ENCODE results near the gene SLC46A1.

SLC46A1 gene

DNA sequence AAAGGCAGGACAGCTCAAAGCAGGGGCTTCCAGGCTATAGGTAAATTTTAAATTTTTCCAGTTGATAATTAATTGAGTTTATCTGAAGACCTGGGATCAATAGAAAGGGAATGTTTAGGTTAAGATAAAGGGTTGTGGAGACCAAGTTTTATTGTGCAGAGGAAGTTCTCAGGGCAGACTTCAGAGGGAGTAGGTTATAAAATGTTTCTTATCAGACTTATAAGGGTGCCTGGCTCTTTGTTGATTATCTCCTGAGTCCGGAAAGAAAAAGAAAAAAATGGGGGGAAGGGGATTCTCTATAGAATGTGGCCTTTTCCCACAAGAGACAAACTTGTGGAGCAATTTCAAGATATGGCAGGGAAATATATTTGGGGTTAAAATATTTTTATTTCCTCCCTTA lies 15.9 kb downstream of the SLC46A1 start:
- TF ChIP-seq LEF1 (IDR thresholded peaks at IDR 0.05; ENCODE audit: borderline replicate concordance), result no peak
- TF ChIP-seq FOXK2 (IDR thresholded peaks at IDR 0.05), result no peak
- TF ChIP-seq ARNT (IDR thresholded peaks at IDR 0.05), result no peak
- TF ChIP-seq HDGF (IDR thresholded peaks at IDR 0.05; ENCODE audit: borderline replicate concordance), result no peak
- TF ChIP-seq FOXA1 (IDR thresholded peaks at IDR 0.05), result no peak
- TF ChIP-seq BHLHE40 (IDR thresholded peaks at IDR 0.05; ENCODE audit: borderline replicate concordance), result no peak
- TF ChIP-seq ELF4 (IDR thresholded peaks at IDR 0.05), result no peak
- no peak for TF ChIP-seq L3MBTL2 (conservative IDR thresholded peaks at IDR 0.05)
- POLR2A ChIA-PET, result no interaction called here
- DNase-seq (ENCODE audit: extremely low spot score), result no peak
- CTCF ChIA-PET, result no interaction called here

DNA sequence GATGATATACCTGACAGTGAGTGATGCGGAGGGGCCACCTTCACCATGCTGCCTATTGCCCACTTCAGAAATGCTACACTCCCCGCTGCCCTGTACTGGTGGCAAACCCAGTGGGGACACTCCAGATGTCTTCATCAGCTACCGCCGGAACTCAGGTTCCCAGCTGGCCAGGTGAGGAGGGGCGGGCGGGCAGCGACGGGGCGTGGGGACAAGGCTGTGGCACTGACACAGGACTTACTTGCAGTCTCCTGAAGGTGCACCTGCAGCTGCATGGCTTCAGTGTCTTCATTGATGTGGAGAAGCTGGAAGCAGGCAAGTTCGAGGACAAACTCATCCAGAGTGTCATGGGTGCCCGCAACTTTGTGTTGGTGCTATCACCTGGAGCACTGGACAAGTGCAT lies 17.9 kb downstream of the SLC46A1 start:
- POLR2A ChIA-PET, result no interaction called here
- TF ChIP-seq FOXA1 (IDR thresholded peaks at IDR 0.05) (no peak), FOXK2 (IDR thresholded peaks at IDR 0.05) (no peak), FOXM1 (IDR thresholded peaks at IDR 0.05; ENCODE audit: borderline replicate concordance) (no peak), ELF4 (IDR thresholded peaks at IDR 0.05) (no peak), HDGF (IDR thresholded peaks at IDR 0.05; ENCODE audit: borderline replicate concordance) (no peak), SUZ12 (IDR thresholded peaks at IDR 0.05) (no peak), SP1 (IDR thresholded peaks at IDR 0.05) (no peak), ARNT (IDR thresholded peaks at IDR 0.05) (no peak), ZNF384 (IDR thresholded peaks at IDR 0.05) (no peak), L3MBTL2 (conservative IDR thresholded peaks at IDR 0.05) (no peak), LEF1 (IDR thresholded peaks at IDR 0.05; ENCODE audit: borderline replicate concordance) (no peak), TARDBP (IDR thresholded peaks at IDR 0.05) (no peak), BHLHE40 (IDR thresholded peaks at IDR 0.05; ENCODE audit: borderline replicate concordance) (no peak), CTBP1 (IDR thresholded peaks at IDR 0.05; ENCODE audit: borderline replicate concordance) (no peak)
- TF ChIP-seq, protein P1, sequence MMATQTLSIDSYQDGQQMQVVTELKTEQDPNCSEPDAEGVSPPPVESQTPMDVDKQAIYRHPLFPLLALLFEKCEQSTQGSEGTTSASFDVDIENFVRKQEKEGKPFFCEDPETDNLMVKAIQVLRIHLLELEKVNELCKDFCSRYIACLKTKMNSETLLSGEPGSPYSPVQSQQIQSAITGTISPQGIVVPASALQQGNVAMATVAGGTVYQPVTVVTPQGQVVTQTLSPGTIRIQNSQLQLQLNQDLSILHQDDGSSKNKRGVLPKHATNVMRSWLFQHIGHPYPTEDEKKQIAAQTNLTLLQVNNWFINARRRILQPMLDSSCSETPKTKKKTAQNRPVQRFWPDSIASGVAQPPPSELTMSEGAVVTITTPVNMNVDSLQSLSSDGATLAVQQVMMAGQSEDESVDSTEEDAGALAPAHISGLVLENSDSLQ (IDR thresholded peaks at IDR 0.05), result no peak
- CTCF ChIA-PET, result no interaction called here
- no peak for DNase-seq (ENCODE audit: extremely low spot score)

DNA sequence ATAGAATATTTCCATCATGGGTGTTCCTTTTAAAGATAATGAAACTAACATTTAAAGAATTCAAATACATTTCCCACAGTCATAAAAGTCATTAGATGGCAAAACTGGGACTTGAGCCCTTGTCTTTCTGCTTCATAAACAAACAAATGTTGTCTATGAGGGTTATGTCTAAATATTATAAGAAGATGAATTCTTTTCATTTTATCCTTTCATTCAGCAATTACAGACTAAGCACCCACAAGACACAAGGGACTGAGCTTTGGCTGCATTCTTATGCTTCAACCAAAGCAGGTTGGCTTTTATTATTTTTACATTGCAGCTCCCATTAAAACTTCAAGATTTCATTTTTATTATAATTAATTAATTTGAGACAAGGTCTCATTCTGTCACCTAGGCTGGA lies 19.6 kb downstream of the SLC46A1 start:
- no peak for DNase-seq (ENCODE audit: extremely low spot score)
- POLR2A ChIA-PET, result interaction anchor here (1.0 to 1.4 kb wide), 2 partner anchors 20 to 51 kb away, joined by 3 to 4 read pairs; partner anchors contain the start of genes IFT20, SLC46A1 and TNFAIP1
- TF ChIP-seq ZNF384 (IDR thresholded peaks at IDR 0.05) (no peak), ARNT (IDR thresholded peaks at IDR 0.05) (no peak), FOXA1 (IDR thresholded peaks at IDR 0.05) (no peak), BHLHE40 (IDR thresholded peaks at IDR 0.05; ENCODE audit: borderline replicate concordance) (no peak), SUZ12 (IDR thresholded peaks at IDR 0.05) (no peak), SP1 (IDR thresholded peaks at IDR 0.05) (no peak), LEF1 (IDR thresholded peaks at IDR 0.05; ENCODE audit: borderline replicate concordance) (no peak), L3MBTL2 (conservative IDR thresholded peaks at IDR 0.05) (no peak)
- TF ChIP-seq, protein P1 (IDR thresholded peaks at IDR 0.05), result no peak
- CTCF ChIA-PET, result interaction anchor here (0.6 kb wide), 1 partner anchor 56 kb away, joined by 3 read pairs; no protein-coding TSS in a partner anchor

DNA sequence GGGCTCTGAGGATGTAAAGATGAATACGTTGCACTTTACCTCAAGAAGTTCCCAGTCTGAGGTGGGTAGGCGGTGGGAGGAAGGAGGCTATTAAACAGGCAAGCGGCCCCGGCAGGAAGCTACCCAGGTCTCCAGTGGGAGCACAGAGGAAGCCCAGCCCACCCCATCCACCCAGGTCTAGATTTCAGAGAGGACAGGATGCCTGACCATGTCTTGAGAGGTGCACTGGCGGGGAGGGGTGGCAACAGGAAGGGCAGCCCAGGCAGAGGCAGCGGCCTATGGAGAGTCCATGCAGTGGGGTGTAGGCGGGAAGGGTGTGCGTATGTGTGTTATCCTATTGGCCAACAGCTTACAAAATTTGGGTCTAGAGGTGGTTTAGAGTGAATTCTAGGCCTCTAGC lies 20.6 kb downstream of the SLC46A1 start:
- DNase-seq (ENCODE audit: extremely low spot score), result no peak
- POLR2A ChIA-PET, result interaction anchor here (0.9 kb wide), 1 partner anchor 11 kb away, joined by 3 read pairs; no protein-coding TSS in a partner anchor
- CTCF ChIA-PET, result no interaction called here
- TF ChIP-seq BHLHE40 (IDR thresholded peaks at IDR 0.05; ENCODE audit: borderline replicate concordance), result no peak
- no peak for TF ChIP-seq FOXK2 (IDR thresholded peaks at IDR 0.05)
- TF ChIP-seq SUZ12 (IDR thresholded peaks at IDR 0.05), result no peak
- no peak for TF ChIP-seq SP1 (IDR thresholded peaks at IDR 0.05)
- no peak for TF ChIP-seq L3MBTL2 (conservative IDR thresholded peaks at IDR 0.05)
- TF ChIP-seq ZNF384 (IDR thresholded peaks at IDR 0.05), result no peak
- no peak for TF ChIP-seq HDGF (IDR thresholded peaks at IDR 0.05; ENCODE audit: borderline replicate concordance)
- no peak for TF ChIP-seq CTBP1 (IDR thresholded peaks at IDR 0.05; ENCODE audit: borderline replicate concordance)
- no peak for TF ChIP-seq LEF1 (IDR thresholded peaks at IDR 0.05; ENCODE audit: borderline replicate concordance)
- TF ChIP-seq, protein P1 (IDR thresholded peaks at IDR 0.05), result no peak
- no peak for TF ChIP-seq FOXM1 (IDR thresholded peaks at IDR 0.05; ENCODE audit: borderline replicate concordance)
- no peak for TF ChIP-seq TARDBP (IDR thresholded peaks at IDR 0.05)
- no peak for TF ChIP-seq ELF4 (IDR thresholded peaks at IDR 0.05)
- no peak for TF ChIP-seq ARNT (IDR thresholded peaks at IDR 0.05)
- no peak for TF ChIP-seq FOXA1 (IDR thresholded peaks at IDR 0.05)

DNA sequence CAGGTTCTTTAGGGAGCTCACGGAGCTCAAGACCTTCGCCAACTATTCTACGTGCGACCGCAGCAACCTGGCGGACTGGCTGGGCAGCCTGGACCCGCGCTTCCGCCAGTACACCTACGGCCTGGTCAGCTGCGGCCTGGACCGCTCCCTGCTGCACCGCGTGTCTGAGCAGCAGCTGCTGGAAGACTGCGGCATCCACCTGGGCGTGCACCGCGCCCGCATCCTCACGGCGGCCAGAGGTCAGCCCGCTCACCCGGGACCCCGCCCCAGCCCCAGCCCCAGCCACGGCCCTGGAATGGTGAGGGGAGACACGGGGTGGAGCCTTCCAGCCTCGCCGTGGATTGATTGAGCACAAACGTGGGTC lies 21.0 kb downstream of the SLC46A1 start:
- ChIA-PET CTCF (interaction anchor here (0.6 kb wide), 1 partner anchor 60 kb away, joined by 3 read pairs; no protein-coding TSS in a partner anchor), POLR2A (interaction anchor here (0.9 kb wide), 1 partner anchor 11 kb away, joined by 3 read pairs; no protein-coding TSS in a partner anchor)
- no peak for TF ChIP-seq TARDBP (IDR thresholded peaks at IDR 0.05)
- no peak for TF ChIP-seq FOXA1 (IDR thresholded peaks at IDR 0.05)
- no peak for DNase-seq (ENCODE audit: extremely low spot score)

DNA sequence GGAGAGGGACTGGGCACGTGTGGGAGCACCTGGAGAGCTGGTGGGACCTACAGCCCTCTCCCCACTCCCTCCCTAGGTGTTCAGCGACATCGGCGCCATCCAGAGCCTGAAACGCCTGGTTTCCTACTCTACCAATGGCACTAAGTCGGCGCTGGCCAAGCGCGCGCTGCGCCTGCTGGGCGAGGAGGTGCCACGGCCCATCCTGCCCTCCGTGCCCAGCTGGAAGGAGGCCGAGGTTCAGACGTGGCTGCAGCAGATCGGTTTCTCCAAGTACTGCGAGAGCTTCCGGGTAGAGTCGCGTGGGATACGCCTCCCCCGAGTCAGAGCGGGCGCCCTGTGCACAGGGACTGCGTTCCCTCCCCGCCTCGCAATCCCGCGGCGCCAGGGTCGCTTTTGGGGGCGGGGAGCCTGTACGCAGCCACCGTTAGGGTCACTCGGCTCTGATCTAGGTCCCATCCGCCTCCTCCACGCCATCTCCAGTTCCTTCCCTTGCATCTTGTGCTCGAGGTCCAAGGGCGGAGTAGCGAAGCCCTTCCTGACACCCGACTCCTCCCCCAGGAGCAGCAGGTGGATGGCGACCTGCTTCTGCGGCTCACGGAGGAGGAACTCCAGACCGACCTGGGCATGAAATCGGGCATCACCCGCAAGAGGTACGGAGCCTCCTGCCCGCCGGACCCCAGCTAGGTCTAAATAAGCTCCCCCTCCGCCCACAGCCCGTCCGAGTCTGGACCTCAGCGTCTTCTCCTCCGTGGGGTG lies 21.6 kb downstream of the SLC46A1 start:
- POLR2A ChIA-PET, result no interaction called here
- TF ChIP-seq NFRKB (IDR thresholded peaks at IDR 0.05) (no peak), ARNT (IDR thresholded peaks at IDR 0.05) (no peak)
- DNase-seq (ENCODE audit: extremely low spot score), result no peak
- CTCF ChIA-PET, result interaction anchor here (0.6 kb wide), 1 partner anchor 60 kb away, joined by 3 read pairs; no protein-coding TSS in a partner anchor

All from HEK293T (cell line).